ENCODE measurements around the gene WDR27. TPM values are rescaled to one million over a fixed set of nuclear protein-coding genes. Genes with fewer than 3 reads are reported as not detected.

Gene WDR27
- total RNA-seq, 4 donors from 2014 or later = 2.8 to 31.6 (median 4.0) TPM

- DNase-seq (no peak), ATAC-seq (peak in 1 of 2 donors; percentile 56)
- Histone ChIP-seq H3K4me3 (no peak overlapping the region), H3K27ac (peak overlapping the region in 2 of 4 donors; percentile 8 to 10), H3K9me3 (no peaks in the 10 kb centered on the region), H3K27me3 (no peaks in the 10 kb centered on the region), H3K4me1 (peaks cover 0 to 10% of the 10 kb centered on the region in 2 donors), H3K36me3 (no peaks in the 10 kb centered on the region)
- in situ Hi-C loops (cut with MboI; ENCODE audit: low sequenced_read_pairs in 4 of 4) = no loop called here
- intact Hi-C loops (cut with DNase I; ENCODE audit: low total_unique reads) = no loop called here
- TF ChIP-seq, protein P1, sequence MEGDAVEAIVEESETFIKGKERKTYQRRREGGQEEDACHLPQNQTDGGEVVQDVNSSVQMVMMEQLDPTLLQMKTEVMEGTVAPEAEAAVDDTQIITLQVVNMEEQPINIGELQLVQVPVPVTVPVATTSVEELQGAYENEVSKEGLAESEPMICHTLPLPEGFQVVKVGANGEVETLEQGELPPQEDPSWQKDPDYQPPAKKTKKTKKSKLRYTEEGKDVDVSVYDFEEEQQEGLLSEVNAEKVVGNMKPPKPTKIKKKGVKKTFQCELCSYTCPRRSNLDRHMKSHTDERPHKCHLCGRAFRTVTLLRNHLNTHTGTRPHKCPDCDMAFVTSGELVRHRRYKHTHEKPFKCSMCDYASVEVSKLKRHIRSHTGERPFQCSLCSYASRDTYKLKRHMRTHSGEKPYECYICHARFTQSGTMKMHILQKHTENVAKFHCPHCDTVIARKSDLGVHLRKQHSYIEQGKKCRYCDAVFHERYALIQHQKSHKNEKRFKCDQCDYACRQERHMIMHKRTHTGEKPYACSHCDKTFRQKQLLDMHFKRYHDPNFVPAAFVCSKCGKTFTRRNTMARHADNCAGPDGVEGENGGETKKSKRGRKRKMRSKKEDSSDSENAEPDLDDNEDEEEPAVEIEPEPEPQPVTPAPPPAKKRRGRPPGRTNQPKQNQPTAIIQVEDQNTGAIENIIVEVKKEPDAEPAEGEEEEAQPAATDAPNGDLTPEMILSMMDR (IDR thresholded peaks at IDR 0.05 in 4 of 5, conservative IDR thresholded peaks at IDR 0.05 in 1 of 5) = no peak
- TF ChIP-seq POLR2A (IDR thresholded peaks at IDR 0.05) = no peak
Measured at GRCh38 chr6:169589699-169590257, 112.1 kb downstream of the WDR27 start.

DNA sequence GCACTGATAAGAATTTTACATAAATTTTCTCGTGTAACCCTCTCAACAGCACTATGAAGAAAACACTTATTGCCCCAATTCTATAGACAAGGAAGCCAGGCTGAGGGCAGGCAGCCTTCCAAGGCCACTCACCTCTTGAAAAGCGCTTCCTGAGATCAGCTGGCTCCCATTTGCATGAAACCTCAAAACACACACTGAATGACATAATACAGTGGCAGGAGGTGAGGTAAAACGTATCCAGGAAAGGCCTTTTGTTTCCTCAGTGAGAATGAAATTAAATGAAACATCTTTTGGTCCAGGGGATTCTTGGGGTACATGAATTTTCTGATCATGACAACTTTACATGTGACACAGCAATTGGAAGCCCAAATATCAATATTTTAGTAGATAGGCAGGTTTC, 112.5 kb downstream of the WDR27 start:
- H3K4me3 ChIP-seq = no peak overlapping the region
- in situ Hi-C loops (cut with MboI; ENCODE audit: low sequenced_read_pairs in 4 of 4) = no loop called here

DNA sequence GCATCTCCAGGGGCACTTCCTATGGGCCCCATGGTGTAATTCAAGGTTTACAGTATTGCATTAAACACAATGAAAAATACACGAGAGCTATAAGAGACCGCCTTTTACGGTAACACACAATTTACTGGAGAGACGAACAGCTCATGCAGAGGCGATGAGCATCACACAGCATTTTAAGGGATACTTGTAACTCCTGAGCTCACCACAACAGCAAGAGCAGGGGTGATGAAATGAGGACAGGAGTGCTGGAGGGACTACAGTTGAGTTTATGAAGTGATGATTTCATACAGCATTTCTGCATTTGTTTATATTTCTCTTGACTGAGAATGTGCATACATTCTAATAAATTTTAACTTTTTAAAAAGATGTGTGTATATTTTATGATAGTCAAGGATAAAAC, 113.9 kb downstream of the WDR27 start:
- DNase-seq = no peak
- intact Hi-C loops (cut with DNase I; ENCODE audit: low total_unique reads) (no loop called here), in situ Hi-C loops (cut with MboI; ENCODE audit: low sequenced_read_pairs in 4 of 4) (no loop called here)
- no peaks in the 10 kb centered on the region for H3K36me3 ChIP-seq
- no peak for ATAC-seq
- H3K27me3 ChIP-seq = no peaks in the 10 kb centered on the region
- peaks cover 0 to 10% of the 10 kb centered on the region in 2 donors for H3K4me1 ChIP-seq
- no peak overlapping the region for H3K27ac ChIP-seq
- TF ChIP-seq, protein P1 (IDR thresholded peaks at IDR 0.05 in 4 of 5, conservative IDR thresholded peaks at IDR 0.05 in 1 of 5) = no peak
- no peak for TF ChIP-seq POLR2A (IDR thresholded peaks at IDR 0.05)
- H3K4me3 ChIP-seq = no peak overlapping the region
- H3K9me3 ChIP-seq = no peaks in the 10 kb centered on the region

More for the DNA sequence above, 112.5 kb downstream of the WDR27 start:
- Histone ChIP-seq H3K27me3 (no peaks in the 10 kb centered on the region), H3K36me3 (no peaks in the 10 kb centered on the region), H3K9me3 (no peaks in the 10 kb centered on the region), H3K27ac (peak overlapping the region in 2 of 4 donors; percentile 8 to 10), H3K4me1 (peaks cover 0 to 10% of the 10 kb centered on the region in 2 donors)
- TF ChIP-seq POLR2A (IDR thresholded peaks at IDR 0.05) = no peak
- TF ChIP-seq, protein P1 (IDR thresholded peaks at IDR 0.05 in 4 of 5, conservative IDR thresholded peaks at IDR 0.05 in 1 of 5) = no peak
- intact Hi-C loops (cut with DNase I; ENCODE audit: low total_unique reads) = no loop called here
- ATAC-seq (no peak), DNase-seq (no peak)

GRCh38 chr6:169583886-169584541, 117.8 kb downstream of the WDR27 start:
- in situ Hi-C loops (cut with MboI; ENCODE audit: low sequenced_read_pairs in 4 of 4) = no loop called here
- Histone ChIP-seq H3K4me1 (no peaks in the 10 kb centered on the region), H3K27ac (no peak overlapping the region), H3K27me3 (no peaks in the 10 kb centered on the region), H3K9me3 (no peaks in the 10 kb centered on the region), H3K4me3 (no peak overlapping the region), H3K36me3 (no peaks in the 10 kb centered on the region)
- intact Hi-C loops (cut with DNase I; ENCODE audit: low total_unique reads) = no loop called here
- DNase-seq (no peak), ATAC-seq (no peak)
- TF ChIP-seq POLR2A (IDR thresholded peaks at IDR 0.05) = no peak
- TF ChIP-seq, protein P1 (IDR thresholded peaks at IDR 0.05 in 4 of 5, conservative IDR thresholded peaks at IDR 0.05 in 1 of 5) = no peak

All from gastrocnemius medialis (tissue), 4 donors.